ENCODE measurements around the gene CENPS.

DNA sequence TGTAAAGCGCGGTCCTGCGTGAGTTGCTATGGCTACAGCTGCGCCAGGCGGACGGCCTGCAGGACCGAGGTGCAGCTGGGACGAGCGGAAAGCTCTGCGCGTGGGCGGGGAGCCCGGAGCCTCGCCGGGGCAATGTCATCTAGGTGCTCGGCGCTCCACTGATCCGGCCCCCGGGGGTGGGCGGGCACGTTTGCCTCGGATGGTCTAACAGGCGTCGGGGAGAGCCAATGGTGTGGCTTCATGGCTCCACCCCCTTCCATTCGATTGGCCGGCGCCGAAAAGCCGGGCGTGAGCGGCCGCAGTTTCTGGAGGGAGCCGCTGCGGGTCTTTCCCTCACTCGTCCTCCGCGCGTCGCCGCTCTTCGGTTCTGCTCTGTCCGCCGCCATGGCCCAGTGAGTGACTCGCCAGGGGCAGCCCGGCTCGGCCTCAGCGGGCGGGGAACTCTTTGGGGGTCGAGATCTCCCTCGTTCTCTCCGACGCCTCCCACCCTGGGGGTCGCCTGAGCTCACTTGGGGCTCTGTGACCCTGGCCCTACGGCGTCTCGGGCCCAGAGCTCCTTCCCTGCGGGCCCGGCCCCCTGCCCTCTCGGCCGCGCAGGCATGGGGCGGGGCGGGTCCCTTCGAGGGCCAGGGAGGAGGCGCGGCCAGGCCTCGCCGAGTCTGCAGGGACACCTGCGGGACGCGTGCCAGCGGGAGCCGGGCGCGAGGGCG, 31.3 kb upstream of the CENPS start, which contains the start of gene PGD:
- TF ChIP-seq TAF1 (conservative IDR thresholded peaks at IDR 0.05) (peak; percentile 78), GABPA (IDR thresholded peaks at IDR 0.05 in 1 of 2, conservative IDR thresholded peaks at IDR 0.05 in 1 of 2) (no peak), RAD21 (IDR thresholded peaks at IDR 0.05) (no peak), FOXA1 (IDR thresholded peaks at IDR 0.05) (peak; percentile 6), HNF4G (IDR thresholded peaks at IDR 0.05) (no peak)
- TF ChIP-seq, protein P1, sequence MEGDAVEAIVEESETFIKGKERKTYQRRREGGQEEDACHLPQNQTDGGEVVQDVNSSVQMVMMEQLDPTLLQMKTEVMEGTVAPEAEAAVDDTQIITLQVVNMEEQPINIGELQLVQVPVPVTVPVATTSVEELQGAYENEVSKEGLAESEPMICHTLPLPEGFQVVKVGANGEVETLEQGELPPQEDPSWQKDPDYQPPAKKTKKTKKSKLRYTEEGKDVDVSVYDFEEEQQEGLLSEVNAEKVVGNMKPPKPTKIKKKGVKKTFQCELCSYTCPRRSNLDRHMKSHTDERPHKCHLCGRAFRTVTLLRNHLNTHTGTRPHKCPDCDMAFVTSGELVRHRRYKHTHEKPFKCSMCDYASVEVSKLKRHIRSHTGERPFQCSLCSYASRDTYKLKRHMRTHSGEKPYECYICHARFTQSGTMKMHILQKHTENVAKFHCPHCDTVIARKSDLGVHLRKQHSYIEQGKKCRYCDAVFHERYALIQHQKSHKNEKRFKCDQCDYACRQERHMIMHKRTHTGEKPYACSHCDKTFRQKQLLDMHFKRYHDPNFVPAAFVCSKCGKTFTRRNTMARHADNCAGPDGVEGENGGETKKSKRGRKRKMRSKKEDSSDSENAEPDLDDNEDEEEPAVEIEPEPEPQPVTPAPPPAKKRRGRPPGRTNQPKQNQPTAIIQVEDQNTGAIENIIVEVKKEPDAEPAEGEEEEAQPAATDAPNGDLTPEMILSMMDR (IDR thresholded peaks at IDR 0.05; ENCODE audit: low read depth, low read length, missing input control) = no peak
- TF ChIP-seq, protein P2, sequence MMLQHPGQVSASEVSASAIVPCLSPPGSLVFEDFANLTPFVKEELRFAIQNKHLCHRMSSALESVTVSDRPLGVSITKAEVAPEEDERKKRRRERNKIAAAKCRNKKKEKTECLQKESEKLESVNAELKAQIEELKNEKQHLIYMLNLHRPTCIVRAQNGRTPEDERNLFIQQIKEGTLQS (IDR thresholded peaks at IDR 0.05) = no peak
- TF ChIP-seq, protein P3, sequence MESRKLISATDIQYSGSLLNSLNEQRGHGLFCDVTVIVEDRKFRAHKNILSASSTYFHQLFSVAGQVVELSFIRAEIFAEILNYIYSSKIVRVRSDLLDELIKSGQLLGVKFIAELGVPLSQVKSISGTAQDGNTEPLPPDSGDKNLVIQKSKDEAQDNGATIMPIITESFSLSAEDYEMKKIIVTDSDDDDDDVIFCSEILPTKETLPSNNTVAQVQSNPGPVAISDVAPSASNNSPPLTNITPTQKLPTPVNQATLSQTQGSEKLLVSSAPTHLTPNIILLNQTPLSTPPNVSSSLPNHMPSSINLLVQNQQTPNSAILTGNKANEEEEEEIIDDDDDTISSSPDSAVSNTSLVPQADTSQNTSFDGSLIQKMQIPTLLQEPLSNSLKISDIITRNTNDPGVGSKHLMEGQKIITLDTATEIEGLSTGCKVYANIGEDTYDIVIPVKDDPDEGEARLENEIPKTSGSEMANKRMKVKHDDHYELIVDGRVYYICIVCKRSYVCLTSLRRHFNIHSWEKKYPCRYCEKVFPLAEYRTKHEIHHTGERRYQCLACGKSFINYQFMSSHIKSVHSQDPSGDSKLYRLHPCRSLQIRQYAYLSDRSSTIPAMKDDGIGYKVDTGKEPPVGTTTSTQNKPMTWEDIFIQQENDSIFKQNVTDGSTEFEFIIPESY (IDR thresholded peaks at IDR 0.05) = no peak
- TF ChIP-seq, protein P4, sequence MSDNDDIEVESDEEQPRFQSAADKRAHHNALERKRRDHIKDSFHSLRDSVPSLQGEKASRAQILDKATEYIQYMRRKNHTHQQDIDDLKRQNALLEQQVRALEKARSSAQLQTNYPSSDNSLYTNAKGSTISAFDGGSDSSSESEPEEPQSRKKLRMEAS (IDR thresholded peaks at IDR 0.05) = peak; percentile 52
- TF ChIP-seq, protein P5, sequence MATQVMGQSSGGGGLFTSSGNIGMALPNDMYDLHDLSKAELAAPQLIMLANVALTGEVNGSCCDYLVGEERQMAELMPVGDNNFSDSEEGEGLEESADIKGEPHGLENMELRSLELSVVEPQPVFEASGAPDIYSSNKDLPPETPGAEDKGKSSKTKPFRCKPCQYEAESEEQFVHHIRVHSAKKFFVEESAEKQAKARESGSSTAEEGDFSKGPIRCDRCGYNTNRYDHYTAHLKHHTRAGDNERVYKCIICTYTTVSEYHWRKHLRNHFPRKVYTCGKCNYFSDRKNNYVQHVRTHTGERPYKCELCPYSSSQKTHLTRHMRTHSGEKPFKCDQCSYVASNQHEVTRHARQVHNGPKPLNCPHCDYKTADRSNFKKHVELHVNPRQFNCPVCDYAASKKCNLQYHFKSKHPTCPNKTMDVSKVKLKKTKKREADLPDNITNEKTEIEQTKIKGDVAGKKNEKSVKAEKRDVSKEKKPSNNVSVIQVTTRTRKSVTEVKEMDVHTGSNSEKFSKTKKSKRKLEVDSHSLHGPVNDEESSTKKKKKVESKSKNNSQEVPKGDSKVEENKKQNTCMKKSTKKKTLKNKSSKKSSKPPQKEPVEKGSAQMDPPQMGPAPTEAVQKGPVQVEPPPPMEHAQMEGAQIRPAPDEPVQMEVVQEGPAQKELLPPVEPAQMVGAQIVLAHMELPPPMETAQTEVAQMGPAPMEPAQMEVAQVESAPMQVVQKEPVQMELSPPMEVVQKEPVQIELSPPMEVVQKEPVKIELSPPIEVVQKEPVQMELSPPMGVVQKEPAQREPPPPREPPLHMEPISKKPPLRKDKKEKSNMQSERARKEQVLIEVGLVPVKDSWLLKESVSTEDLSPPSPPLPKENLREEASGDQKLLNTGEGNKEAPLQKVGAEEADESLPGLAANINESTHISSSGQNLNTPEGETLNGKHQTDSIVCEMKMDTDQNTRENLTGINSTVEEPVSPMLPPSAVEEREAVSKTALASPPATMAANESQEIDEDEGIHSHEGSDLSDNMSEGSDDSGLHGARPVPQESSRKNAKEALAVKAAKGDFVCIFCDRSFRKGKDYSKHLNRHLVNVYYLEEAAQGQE (IDR thresholded peaks at IDR 0.05) = peak; percentile 75

All from liver (tissue), 3 donors.